CD4-positive, alpha-beta T cell treated with Interleukin-15 for 4 hours (primary cell): ENCODE measurements around the gene ASB15.

ENCODE experiments used
- DNase-seq: peaks from one replicate; pipeline ENCODE4 v3.0.0-alpha.2; 2020; ENCODE audit warnings: low spot score

ASB15 gene

GRCh38 chr7:123665896-123666295 is 64.3 kb downstream of the ASB15 start:
- no peak for DNase-seq

GRCh38 chr7:123666492-123666891 is 64.9 kb downstream of the ASB15 start:
- no peak for DNase-seq

GRCh38 chr7:123669485-123669884 is 67.9 kb downstream of the ASB15 start:
- DNase-seq: no peak

GRCh38 chr7:123673137-123673732 is 71.6 kb downstream of the ASB15 start:
- DNase-seq: no peak

GRCh38 chr7:123673752-123674398 is 72.3 kb downstream of the ASB15 start:
- no peak for DNase-seq

GRCh38 chr7:123674399-123675180 is 73.0 kb downstream of the ASB15 start:
- DNase-seq: no peak

GRCh38 chr7:123675181-123675473 is 73.5 kb downstream of the ASB15 start:
- DNase-seq: no peak

- no peak for DNase-seq
Measured at GRCh38 chr7:123677061-123677715, 75.6 kb downstream of the ASB15 start.

- DNase-seq: no peak
Measured at GRCh38 chr7:123679614-123680013, 78.0 kb downstream of the ASB15 start.

- no peak for DNase-seq
Measured at GRCh38 chr7:123680580-123680979, 79.0 kb downstream of the ASB15 start.

- DNase-seq: no peak
Measured at GRCh38 chr7:123681561-123681960, 79.9 kb downstream of the ASB15 start.

GRCh38 chr7:123682690-123683089 is 81.1 kb downstream of the ASB15 start:
- peak; percentile 47 for DNase-seq

GRCh38 chr7:123687161-123687560 is 85.5 kb downstream of the ASB15 start:
- DNase-seq: no peak

GRCh38 chr7:123687727-123688126 is 86.1 kb downstream of the ASB15 start:
- DNase-seq: no peak
